Ovary (tissue), 3 donors: ENCODE measurements around the gene PIPOX.

Source experiments
- CTCF ChIP-seq, 3 donors: fragments of 450-650 bp in 2 of 3; fragments of 200-600 bp in 1 of 3; IDR thresholded peaks; one replicate each; pipeline versions ENCODE4 v1.5.1 to v1.8.0; 2016 to 2022; ENCODE audit warnings: antibody characterized with exemption in 3 of 3, mild to moderate bottlenecking in 1 of 3
- POLR2A ChIP-seq: fragments of 450-650 bp; IDR thresholded peaks from one replicate; pipeline ENCODE4 v1.6.1; 2017; ENCODE audit warnings: antibody characterized with exemption, mild to moderate bottlenecking, moderate library complexity
- donor health status: DM: no; HTN: no; CAD: no.

- TF ChIP-seq POLR2A (no peak), CTCF (IDR thresholded peaks at IDR 0.05) (no peak)
Observed at GRCh38 chr17:29003289-29003688, 39.7 kb upstream of the PIPOX start.
